Skeletal muscle satellite cell (primary cell): ENCODE measurements around the gene MTMR10.

Experiments
- H3K27me3 ChIP-seq: 2 replicates; pipeline ENCODE4 v1.7.0; 2013; ENCODE audit warnings: low read length; ENCODE audit not compliant: control insufficient read depth, insufficient read depth
- H3K36me3 ChIP-seq: 2 replicates; pipeline ENCODE4 v1.7.0; 2013; ENCODE audit warnings: mild to moderate bottlenecking, control low read depth, low read length; ENCODE audit not compliant: insufficient read depth
- H3K4me1 ChIP-seq: 2 replicates; pipeline ENCODE4 v1.7.0; 2013; ENCODE audit warnings: low read length; ENCODE audit not compliant: control insufficient read depth, insufficient read depth
- H3K4me2 ChIP-seq: 2 replicates; pipeline ENCODE4 v1.7.0; 2013; ENCODE audit warnings: mild to moderate bottlenecking, low read length
- H3K4me3 ChIP-seq: 2 replicates; pipeline ENCODE4 v1.7.0; 2013; ENCODE audit warnings: low read length
- H3K9ac ChIP-seq: 2 replicates; pipeline ENCODE4 v1.7.0; 2013; ENCODE audit warnings: mild to moderate bottlenecking, low read depth, low read length, moderate library complexity
- H3K9me3 ChIP-seq: replicated peaks from 2 replicates; pipeline ENCODE4 v1.7.0; 2013; ENCODE audit warnings: mild to moderate bottlenecking, control low read depth, low read length

Gene MTMR10

DNA sequence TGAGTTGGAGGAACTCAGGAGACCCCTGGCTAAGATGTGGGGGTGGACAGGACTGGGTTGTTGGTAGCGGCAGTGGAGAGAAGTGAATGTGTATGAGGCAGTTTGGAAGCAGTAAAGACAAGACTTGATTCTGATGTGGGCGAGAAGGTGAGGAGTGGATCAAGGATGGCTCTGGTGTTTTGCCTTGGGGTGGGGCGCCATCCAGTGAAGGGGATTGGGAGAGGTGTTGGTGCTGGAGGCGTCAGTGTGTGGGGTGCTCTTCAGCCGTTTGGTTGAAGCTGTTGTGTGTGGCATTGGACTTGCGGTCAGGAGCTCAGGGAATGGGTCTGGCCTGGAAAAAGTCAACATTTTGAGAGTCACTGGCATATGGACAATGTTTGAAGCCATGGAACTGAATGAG, 74.4 kb downstream of the MTMR10 start:
- H3K4me3 ChIP-seq = no peak overlapping the region
- no peak overlapping the region for H3K9ac ChIP-seq
- peaks cover 11% of the 10 kb centered on the region for H3K4me1 ChIP-seq
- no peaks in the 10 kb centered on the region for H3K27me3 ChIP-seq
- H3K36me3 ChIP-seq = peaks cover 42% of the 10 kb centered on the region
- H3K9me3 ChIP-seq = no peaks in the 10 kb centered on the region
- no peak overlapping the region for H3K4me2 ChIP-seq

DNA sequence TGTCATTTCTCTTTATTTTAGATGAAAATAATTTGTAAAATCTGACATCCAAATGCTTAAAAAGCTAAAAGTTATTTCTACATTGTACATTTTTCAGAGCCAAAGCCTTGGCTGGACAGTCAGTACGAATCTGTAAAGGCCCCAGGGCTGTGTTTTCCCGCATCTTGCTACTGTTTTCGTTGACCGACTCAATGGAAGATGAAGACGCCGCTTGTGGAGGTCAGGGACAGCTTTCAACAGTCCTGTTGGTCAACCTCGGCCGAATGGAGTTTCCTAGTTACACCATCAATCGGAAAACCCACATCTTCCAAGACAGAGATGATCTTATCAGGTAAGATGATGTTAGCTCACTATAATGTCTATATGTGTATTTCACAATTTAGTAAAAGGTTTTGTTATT, 77.7 kb downstream of the MTMR10 start:
- Histone ChIP-seq H3K36me3 (peaks cover 44% of the 10 kb centered on the region), H3K4me3 (no peak overlapping the region), H3K9ac (no peak overlapping the region), H3K9me3 (no peaks in the 10 kb centered on the region), H3K27me3 (no peaks in the 10 kb centered on the region), H3K4me2 (no peak overlapping the region), H3K4me1 (no peaks in the 10 kb centered on the region)

DNA sequence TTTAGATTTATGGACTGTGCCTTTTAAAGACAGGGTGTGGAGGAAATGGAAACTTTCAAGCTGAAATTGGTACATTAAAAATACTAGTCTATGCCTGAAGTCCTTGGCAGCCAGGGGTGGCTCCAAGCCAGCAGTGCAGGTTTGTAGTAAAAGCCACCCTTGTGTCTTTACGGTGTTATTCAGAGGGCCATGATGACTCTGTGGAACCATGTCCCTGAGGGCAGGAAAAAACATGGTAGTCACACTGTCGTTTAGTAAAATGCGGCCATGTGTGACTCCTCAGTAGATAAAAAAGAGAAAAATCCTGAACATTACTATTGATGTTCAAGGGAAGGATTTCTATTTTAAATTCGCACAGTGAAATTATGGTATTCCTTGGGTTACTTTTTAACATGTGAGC, 85.1 kb downstream of the MTMR10 start:
- Histone ChIP-seq H3K9ac (no peak overlapping the region), H3K9me3 (no peaks in the 10 kb centered on the region), H3K27me3 (no peaks in the 10 kb centered on the region), H3K4me3 (no peak overlapping the region), H3K4me1 (peaks cover 4% of the 10 kb centered on the region), H3K4me2 (no peak overlapping the region), H3K36me3 (peaks cover 15% of the 10 kb centered on the region)

DNA sequence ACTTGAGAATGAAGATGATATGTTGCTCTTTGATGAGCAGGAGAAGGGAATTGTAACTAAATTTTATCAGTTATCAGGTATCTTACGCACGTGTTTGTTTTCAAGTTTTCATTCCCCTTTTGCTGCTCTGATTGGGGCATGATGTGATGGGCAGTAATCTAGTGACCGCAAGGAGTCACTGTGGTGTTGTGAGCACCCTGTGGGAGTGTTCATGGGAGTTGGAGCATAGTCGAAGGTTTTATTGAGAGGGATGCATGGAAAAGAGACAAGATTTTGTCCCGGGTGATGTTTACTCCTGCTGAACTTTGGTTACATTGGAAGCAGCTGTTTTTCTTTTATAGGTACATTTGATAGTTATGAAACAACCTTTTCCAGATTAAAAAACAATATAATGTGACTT, 85.6 kb downstream of the MTMR10 start:
- Histone ChIP-seq H3K4me1 (peaks cover 4% of the 10 kb centered on the region), H3K9me3 (no peaks in the 10 kb centered on the region), H3K27me3 (no peaks in the 10 kb centered on the region), H3K4me2 (no peak overlapping the region), H3K4me3 (no peak overlapping the region), H3K9ac (no peak overlapping the region), H3K36me3 (peaks cover 15% of the 10 kb centered on the region)

DNA sequence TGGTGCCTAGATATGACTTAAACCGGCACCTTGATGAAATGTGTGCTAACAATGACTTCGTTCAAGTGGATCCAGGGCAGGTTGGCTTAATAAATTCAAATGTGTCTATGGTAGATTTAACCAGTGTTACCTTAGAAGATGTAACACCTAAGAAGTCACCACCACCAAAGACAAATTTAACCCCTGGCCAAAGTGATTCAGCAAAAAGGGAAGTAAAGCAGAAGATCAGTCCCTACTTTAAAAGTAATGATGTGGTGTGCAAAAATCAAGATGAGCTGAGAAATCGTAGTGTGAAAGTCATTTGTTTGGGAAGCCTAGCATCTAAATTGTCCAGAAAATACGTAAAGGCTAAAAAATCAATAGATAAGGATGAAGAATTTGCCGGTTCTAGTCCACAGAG, 86.6 kb downstream of the MTMR10 start:
- Histone ChIP-seq H3K36me3 (peaks cover 12% of the 10 kb centered on the region), H3K27me3 (no peaks in the 10 kb centered on the region), H3K4me2 (peak overlapping the region; percentile 84), H3K9me3 (no peaks in the 10 kb centered on the region), H3K4me1 (peaks cover 4% of the 10 kb centered on the region), H3K9ac (no peak overlapping the region), H3K4me3 (no peak overlapping the region)

DNA sequence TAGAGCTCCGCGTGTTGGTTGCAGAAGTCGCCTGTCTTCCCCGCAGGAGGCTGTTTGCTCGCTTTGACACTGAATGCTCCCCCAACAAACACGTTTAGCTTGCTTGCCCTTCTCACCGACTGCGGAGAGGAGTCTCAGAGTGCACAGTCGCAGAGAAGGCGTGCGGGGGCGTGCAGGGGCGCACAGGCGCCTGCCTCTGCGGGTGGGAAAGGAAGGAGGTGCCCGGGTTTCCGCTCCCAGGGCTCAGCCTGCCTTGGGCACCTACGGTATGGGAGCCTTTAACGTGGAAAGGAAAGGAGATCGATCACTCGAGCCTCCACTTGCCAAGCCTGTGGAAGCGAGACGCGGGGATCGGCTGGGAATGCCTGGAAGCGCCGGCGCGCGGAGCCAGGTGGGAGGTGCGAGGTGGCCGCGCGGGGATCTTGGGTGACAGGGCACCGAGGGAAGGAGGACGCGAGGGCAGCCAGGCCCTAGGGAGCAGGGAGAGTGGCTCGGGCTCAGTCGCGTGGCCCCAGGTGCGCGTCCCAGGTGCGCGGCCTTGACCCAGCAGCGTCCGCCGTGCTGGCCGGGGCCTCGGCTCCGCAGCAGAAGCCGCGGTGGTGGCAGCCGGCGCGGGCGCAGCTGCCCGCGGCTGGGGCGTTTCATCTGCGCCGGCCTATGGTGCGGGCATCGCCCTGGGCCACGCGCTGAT, 87.8 kb downstream of the MTMR10 start, which contains the start of gene FAN1:
Gene FAN1 (plus strand): TSS at position 419 of the 691 bp plus-strand sequence. CDS start 749 bp downstream, outside the sequence.
- Histone ChIP-seq H3K4me2 (peak within 1 kb of the TSS; percentile 84), H3K27me3 (peaks cover 3% of the 10 kb centered on the region), H3K4me3 (peak within 1 kb of the TSS; percentile 79), H3K4me1 (peaks cover 4% of the 10 kb centered on the region), H3K9ac (peak within 1 kb of the TSS; percentile 82), H3K9me3 (no peaks in the 10 kb centered on the region), H3K36me3 (peaks cover 5% of the 10 kb centered on the region)

DNA sequence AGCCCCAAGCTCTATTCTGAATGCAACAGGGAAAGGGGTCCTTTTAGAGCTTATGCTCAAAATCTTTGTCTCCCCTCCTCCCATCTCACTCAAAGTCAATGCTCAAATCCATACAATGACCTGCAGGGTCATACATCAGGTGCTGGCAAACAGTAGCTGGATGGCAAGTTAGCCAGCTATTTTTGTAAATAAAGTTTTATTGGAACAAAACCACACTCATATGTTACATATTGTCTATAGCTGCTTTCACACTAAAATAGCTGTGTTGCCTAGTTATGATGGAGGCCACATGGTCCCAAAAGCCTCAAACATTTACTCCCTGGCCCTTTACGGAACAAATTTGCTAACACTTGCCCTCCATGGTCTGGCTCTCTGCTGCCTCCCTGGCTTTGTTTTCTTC, 89.5 kb downstream of the MTMR10 start:
- H3K27me3 ChIP-seq = peaks cover 3% of the 10 kb centered on the region
- no peak overlapping the region for H3K4me2 ChIP-seq
- peaks cover 4% of the 10 kb centered on the region for H3K4me1 ChIP-seq
- H3K4me3 ChIP-seq = no peak overlapping the region
- peaks cover 5% of the 10 kb centered on the region for H3K36me3 ChIP-seq
- no peak overlapping the region for H3K9ac ChIP-seq
- H3K9me3 ChIP-seq = no peaks in the 10 kb centered on the region

DNA sequence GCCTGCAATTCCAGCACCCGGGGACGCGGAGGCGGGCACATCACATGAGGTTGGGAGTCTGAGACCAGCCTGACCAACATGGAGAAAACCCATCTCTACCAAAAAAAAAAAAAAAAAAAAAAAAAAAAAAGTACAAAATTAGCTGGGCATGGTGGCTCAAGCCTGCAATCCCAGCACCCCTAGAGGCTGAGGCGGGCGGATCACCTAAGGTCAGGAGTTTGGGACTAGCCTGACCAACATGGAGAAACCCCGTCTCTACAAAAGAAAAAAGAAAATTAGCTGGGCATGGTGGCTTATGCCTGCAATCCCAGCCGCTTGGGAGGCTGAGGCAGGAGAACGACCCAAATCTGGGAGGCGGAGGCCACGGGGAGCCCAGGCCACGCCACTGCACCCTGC, 95.2 kb downstream of the MTMR10 start:
- Histone ChIP-seq H3K27me3 (peaks cover 3% of the 10 kb centered on the region), H3K9me3 (no peaks in the 10 kb centered on the region), H3K9ac (no peak overlapping the region), H3K4me1 (no peaks in the 10 kb centered on the region), H3K36me3 (no peaks in the 10 kb centered on the region), H3K4me3 (no peak overlapping the region), H3K4me2 (no peak overlapping the region)

DNA sequence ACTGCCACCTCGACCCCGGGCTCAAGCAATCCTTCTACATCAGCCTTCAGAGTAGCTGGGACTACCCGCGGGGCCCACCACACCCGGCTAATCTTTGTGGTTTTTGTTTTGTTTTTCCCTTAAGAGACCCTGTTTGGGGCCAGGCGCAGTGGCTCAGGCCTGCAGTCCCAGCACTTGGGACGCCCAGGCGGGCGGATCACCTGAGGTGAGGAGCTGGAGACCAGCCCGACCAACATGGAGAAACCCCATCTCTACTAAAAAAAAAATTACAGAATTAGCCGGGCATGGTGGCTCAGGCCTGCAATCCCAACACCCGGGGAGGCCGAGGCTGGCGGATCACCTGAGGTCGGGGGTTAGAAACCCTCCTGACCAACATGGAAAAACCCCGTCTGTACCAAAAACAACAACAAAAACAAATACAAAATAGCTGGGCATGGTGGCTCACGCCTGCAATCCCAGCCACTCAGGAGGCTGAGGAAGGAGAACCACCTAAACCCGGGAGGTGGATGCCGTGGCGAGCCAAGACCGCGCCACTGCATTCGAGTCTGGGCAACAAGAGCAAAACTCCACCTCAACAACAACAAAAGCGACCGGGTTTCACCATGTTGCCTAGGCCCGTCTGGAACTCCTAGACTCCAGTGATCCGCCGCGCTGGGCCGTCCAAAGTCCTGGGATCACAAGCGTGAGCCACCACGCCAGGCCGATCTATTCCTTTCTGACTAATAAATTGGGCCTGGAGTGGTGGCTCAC, 95.8 kb downstream of the MTMR10 start:
- no peaks in the 10 kb centered on the region for H3K4me1 ChIP-seq
- no peak overlapping the region for H3K9ac ChIP-seq
- H3K4me2 ChIP-seq = no peak overlapping the region
- H3K9me3 ChIP-seq = no peaks in the 10 kb centered on the region
- no peaks in the 10 kb centered on the region for H3K36me3 ChIP-seq
- H3K27me3 ChIP-seq = peaks cover 3% of the 10 kb centered on the region
- H3K4me3 ChIP-seq = no peak overlapping the region

DNA sequence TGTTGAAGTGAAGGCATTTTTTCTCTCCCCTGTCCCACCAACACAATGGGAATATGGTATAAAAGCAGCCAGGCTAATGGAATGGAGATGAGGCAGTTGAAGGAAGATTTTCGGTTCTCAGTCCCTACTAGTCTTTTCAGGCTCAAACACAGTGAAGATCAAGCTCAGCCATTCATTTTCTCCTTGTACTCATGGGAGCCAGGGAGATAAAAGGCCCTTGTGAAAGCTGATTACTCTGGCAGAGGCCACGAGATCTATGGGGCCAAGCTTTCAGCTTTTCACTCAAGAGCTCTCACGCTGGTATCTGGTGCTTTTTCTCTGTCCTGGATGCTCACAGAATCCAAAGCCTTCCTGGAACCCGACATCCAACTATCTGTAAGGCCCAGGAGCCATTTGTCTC, 102.2 kb downstream of the MTMR10 start:
- Histone ChIP-seq H3K27me3 (peaks cover 3% of the 10 kb centered on the region), H3K4me3 (no peak overlapping the region), H3K9me3 (no peaks in the 10 kb centered on the region), H3K4me2 (no peak overlapping the region), H3K4me1 (no peaks in the 10 kb centered on the region), H3K36me3 (no peaks in the 10 kb centered on the region), H3K9ac (no peak overlapping the region)
